ENCODE measurements around the gene ANTXRL.

- TF ChIP-seq CTCF (IDR thresholded peaks at IDR 0.05; ENCODE audit: low read depth, low read length) (no peak), POLR2A (IDR thresholded peaks at IDR 0.05; ENCODE audit: extremely low read depth, insufficient read length) (no peak)
Observed at GRCh38 chr10:46257099-46257498, 29.7 kb upstream of the ANTXRL start.

Data from NB4 (cell line).